Measurements from ENCODE around the gene CASTOR2.
"Not testable (repeated sequence)": the region's sequence is repeated elsewhere in the genome, so short reads cannot be mapped to it uniquely, and the experiment has no call there.

DNA sequence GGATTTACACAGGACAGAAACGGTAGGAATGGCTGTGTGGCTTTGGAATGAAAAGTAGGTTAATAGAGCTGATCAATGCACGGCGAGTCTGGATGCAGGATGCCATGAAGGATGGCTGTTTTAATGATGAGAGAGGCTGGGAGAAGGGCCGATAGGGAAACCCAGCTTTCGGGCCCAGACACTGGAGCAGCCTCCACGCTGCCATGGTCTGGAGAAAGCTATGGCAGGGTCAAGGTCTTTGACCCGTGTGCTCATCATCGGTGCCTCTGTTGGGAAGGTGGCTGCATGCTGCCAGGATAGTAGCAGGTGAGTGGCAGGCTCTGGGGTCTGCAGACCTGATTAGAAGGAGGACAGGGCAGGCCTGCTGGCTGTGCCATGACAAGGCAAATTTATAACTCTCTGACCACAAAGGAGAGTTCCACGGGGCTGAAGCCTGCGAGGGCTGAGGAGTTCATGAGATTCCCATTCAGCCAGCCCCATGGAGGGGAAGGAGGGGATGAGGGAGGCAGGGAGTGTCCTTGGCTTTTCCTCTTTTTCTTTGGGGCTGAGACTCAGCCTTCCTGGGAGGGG, 42.1 kb upstream of the CASTOR2 start:
- TF ChIP-seq, protein P1, sequence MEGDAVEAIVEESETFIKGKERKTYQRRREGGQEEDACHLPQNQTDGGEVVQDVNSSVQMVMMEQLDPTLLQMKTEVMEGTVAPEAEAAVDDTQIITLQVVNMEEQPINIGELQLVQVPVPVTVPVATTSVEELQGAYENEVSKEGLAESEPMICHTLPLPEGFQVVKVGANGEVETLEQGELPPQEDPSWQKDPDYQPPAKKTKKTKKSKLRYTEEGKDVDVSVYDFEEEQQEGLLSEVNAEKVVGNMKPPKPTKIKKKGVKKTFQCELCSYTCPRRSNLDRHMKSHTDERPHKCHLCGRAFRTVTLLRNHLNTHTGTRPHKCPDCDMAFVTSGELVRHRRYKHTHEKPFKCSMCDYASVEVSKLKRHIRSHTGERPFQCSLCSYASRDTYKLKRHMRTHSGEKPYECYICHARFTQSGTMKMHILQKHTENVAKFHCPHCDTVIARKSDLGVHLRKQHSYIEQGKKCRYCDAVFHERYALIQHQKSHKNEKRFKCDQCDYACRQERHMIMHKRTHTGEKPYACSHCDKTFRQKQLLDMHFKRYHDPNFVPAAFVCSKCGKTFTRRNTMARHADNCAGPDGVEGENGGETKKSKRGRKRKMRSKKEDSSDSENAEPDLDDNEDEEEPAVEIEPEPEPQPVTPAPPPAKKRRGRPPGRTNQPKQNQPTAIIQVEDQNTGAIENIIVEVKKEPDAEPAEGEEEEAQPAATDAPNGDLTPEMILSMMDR (conservative IDR thresholded peaks at IDR 0.05; ENCODE audit: low read length), result not testable (repeated sequence)
- not testable (repeated sequence) for TF ChIP-seq EZH2phosphoT487 (IDR thresholded peaks at IDR 0.05; ENCODE audit: borderline replicate concordance)

Data from Loucy (cell line).